Astrocyte (in vitro differentiated cells and primary cell): Measurements from ENCODE around the gene MATN4.

Experiments used
- CTCF ChIP-seq: IDR thresholded peaks from 2 replicates; pipeline ENCODE4 v1.5.1; 2011; ENCODE audit warnings: low read depth, mild to moderate bottlenecking, inconsistent platforms, low read length, moderate library complexity; ENCODE audit not compliant: insufficient read depth
- EZH2 ChIP-seq: IDR thresholded peaks from 2 replicates; pipeline ENCODE4 v1.6.1; 2012; ENCODE audit warnings: mild to moderate bottlenecking, low read length, inconsistent platforms; ENCODE audit not compliant: insufficient read depth

GRCh38 chr20:45299786-45300185 is 8.3 kb downstream of the MATN4 start:
- no peak for TF ChIP-seq EZH2
- no peak for TF ChIP-seq CTCF
